DMS79 treated with DMSO at 0.1 percent for 48 hours (cell line): ENCODE results near the gene RDH5.

Experiments
- DNase-seq: peaks from one replicate; lab custom pipeline; 2025; lab: John Stamatoyannopoulos, UW

RDH5 gene

DNA sequence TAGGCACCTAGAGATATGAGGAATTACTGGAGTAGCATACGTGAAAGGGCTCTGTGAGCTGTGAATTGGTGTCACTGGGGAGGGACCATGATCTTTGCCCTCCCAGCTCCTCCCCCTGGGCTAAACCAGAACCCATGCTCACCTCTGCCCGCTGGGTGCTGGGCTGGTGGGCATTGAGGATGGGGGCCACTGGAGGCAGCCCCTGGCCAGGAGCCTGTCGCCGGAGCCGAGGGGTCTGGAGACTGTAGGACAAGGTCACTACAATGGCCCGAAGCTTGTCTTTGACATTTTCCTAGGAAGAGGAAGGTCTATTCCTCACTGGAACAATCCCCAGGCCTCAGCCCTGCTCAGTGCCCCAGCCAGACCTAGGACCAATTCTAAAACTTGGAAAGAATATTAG lies 24.1 kb upstream of the RDH5 start:
- DNase-seq: no peak

- DNase-seq: no peak
These were observed 23.3 kb upstream of the RDH5 start for GRCh38 chr12:55696796-55697462.

GRCh38 chr12:55697686-55698085 lies 22.5 kb upstream of the RDH5 start:
- DNase-seq: no peak

DNA sequence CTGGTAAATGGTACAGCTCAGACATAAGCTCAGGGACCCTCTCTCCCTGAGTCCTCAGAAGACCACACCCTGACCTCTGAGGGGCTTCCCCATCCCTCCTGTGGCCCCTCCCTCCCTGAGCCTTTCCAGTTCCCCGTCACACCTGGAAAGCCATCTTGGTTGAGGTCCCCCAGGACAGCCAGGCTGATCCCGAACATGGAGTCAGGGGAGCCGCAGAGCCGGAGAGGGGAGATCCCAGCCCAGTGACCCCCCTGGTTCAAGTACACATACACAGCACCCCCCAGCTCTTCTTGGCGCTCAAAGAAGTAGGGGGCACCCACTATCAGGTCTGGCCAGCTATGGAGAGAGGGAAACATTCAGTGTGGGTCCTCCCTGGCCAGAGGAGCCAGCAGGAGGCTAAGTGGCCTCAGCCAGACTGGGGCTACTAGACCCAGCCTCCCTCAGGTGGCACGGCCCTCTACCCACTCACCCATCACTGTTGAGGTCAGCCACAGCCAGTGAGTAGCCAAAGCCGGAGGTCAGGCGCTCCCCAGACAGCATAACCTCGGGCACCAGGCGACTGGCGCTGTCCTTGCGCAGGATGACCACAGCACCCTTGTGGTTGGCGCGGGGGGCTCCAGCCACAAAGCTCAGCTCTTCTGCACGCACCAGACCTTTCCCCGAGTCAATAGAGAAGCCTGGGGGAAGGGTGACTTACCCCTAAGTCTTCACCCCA lies 21.8 kb upstream of the RDH5 start:
- no peak for DNase-seq

DNA sequence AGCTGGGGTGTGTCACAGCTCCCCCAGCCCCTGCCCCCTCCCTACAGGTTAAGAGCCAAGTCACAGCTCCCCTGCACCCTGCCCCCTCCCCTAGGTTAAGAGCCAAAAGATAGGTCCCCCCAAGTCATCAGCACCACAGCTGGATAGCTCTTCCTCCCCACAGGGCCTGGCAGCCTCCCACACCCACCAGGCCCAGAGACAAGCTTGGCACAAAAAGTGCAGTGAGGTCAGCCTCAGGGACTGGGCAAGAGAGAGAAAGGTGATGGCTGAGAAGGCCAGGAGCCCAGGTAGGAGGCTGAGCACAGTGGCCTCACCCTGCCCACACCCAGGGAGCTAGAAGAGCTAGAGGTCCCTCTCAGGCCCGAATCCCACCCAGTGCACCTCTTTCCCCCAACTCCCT lies 21.2 kb upstream of the RDH5 start:
- no peak for DNase-seq

DNA sequence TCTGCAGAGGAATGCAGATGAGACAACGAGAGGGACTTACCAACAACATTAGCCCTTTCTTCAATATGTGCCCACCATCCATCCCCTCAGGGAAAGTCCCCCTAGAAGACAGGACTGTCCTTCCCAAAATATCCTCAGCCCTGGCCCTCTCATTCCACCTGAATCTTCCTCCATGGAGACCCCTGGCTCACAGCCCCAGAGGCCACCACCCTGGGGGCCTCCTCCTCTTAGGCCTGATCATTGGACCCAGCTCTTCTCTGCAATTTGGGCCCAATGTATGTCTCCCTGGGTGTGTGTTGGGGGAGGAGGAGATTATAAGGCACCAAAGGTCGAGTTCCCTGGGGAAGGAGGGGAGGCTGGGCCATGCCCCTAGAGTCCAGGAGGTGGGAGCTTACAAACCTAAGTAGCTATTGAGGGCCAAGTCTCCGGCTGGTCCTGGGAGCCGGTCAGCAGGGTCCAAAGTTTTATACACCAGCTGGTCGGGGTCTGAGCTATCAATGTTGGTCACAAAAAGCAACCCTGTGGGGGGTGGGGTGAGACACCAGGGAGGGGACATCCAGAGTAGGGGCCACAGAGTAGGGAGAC lies 20.6 kb upstream of the RDH5 start:
- DNase-seq: no peak

DNA sequence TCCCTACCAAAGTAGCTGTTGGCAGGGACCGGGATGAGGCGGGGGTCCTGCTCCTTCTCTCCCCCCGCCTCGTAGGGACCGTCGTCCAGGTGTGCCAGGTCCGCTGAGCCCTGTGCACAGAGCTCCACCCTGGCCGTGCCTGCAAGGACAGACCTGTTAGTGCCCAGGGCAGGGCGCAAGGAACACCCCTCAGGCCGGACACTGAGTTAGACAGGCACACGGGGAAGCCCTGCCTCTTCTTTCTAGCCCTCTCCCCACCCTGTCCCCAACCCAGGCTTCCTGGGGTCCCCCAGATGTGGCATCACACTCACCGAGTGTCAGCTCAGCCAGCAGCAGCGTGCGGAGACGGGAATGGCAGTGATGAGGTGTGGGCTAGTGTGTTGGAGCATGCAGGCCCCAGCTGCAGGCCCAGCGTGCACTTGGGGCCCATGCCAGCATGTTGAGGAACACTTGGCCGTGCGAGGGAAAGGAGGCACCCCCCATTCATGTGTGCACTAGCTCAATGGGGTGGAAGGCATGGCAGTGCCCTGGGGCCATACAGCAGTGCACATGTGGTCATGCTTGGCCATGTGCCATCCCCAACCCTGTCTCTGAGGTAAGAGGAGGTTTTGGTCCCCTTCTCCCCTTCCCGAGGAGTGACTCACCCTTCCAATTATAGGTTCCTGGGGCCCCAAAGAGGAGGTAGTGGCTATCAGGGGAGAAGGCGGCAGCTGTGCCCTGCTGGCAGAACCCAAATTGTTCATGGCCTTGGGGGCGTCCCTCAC lies 19.8 kb upstream of the RDH5 start:
- DNase-seq: no peak

- no peak for DNase-seq
These were observed 17.3 kb upstream of the RDH5 start for GRCh38 chr12:55702861-55703260.

GRCh38 chr12:55703288-55703687 lies 16.9 kb upstream of the RDH5 start:
- DNase-seq: no peak

DNA sequence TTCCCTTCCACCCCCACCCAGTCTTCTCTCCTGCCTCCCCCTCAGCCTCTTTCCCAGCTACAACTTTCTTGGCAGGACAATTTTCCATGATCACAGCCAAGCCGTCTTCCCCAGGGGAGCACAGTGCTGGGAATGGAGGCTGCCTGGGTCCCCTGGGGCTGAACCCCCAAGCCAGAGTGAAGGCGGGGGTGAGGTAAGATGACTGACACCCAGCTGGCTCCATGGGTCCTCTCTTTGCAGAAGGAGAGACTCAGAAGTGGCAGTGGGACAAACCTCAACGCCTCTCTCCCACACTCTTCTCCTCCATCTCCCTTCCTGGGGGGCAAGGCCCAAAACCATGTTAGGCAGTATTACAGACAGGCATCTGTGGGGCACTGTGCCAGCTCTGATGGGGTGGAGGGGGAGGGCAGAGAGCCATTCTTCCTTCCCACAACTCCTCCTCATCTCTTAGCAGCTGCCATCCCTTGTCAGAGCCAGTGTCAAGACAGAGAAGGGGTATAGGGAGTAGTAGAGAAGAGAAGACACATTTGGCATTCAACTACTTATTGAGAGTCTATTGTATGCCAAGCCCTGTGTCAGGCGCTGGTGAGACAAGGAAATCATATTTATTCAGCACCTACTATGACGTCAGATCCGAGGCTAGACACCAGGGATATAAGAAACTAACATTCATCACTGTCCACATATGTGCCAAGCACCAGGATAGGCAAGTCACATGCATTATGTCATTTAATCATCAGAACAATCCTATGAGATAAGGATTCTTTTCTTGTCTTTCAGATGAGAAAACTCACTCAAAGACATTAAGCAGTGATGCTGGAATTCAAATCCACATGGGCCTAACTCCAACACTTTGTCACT lies 16.1 kb upstream of the RDH5 start:
- no peak for DNase-seq

DNA sequence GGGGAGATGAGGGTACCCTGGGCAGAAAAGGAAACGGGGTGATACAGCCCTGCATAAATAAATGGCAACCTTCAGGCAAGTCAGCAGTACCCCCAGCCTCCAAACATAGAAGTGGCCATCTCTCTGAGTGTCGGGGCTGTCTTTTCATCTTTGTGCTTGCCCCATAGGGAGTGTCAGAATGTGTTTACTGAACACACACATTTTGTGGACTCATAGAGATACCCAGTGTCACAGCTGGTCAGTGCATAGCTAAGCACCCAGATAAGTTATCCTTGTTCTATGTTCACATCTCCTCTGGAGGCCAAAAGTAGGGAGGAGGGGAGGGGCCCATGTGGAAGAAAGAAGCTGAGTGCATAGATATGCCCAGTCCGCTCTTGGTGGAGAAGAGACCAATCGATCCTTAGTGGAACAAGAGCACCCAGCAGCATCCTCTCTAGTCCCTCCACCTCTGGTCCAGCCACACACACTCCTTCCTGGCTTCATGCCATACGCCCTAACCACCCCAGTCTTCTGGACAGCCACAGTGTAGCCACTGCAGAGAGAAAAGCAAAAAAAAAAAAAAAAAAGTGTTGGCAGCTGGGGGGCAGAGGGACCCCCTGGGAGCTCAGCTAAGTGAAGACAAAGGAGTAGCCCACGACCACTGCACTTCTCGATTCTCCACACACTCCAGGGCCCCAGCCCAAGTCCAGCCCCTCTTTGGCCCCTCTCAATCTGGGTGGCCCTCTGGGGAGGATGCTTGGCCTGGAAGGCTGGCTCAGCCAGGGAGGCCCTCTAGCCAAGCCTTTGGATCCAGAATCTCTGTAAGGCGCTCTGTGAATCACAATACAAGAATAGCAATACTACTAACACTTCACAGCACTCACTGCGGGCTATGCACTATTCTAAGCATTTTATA lies 15.1 kb upstream of the RDH5 start:
- no peak for DNase-seq

DNA sequence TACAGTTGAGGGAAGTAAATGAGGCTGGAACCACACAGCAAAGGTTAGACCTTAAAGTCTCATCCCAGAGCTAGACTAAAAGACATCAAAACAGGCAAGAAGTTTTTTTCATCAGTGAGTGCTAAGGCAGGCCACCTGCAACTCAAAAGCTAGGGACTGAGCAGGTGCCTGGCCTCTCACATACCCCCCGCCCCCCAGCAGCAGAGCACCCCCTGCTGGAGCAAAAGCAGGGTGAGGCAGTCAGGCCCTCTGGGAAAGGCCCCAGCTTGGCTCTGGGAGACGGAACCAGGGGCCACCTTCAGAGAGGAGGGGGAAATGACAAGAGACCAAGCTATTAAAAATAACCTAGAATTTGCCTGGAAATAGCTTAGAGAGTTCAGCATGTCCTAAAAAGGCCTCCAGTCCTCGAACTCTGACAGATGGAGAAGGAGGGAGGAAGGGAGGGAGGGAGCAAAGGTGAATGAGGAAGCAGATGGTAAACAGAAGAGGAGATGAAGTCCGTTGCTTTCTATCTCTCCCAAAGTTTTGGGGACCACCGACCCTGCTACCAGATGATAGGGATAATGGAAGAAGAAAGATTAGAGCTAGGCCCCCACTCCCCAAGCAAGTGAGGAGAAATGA lies 14.3 kb upstream of the RDH5 start:
- no peak for DNase-seq

DNA sequence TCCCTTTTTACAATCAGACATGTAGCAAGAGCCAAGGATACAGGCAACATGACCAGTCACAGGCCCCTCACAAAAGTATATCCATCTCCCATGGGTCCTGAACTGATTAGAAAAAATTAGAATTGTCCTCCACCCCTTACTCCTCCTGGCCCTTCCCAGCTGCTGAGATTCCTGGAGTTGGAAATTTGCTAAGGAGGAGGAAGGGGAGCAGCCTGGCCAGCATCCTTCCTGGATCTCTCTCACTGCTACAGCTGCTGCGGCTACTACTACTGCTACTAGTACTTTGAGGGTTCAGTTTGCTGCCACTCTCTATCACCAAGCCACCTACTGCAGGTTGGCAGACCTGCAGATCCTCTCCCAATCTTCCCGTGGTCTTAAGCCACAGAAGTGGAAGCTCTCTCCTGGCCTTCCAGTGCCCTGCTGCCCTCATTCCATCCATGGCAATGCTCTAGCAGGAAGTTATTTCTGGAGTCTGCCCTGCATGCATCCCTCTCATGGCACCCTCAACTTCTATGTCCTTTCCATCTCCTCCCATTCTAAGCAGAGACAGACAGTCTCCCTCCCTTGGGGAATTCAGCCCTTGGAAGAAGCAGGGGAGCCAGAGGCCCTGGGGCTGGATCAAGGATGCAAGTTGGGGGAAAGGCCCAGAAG lies 13.5 kb upstream of the RDH5 start:
- DNase-seq: no peak

- no peak for DNase-seq
These were observed 12.9 kb upstream of the RDH5 start for GRCh38 chr12:55707219-55707671.

- DNase-seq: peak; percentile 13
These were observed 12.1 kb upstream of the RDH5 start, which contains the start of gene ITGA7 for GRCh38 chr12:55707841-55708694. TSS of gene ITGA7 (minus strand) at chr12:55707904. CDS start at chr12:55707682, 222 bp downstream.

DNA sequence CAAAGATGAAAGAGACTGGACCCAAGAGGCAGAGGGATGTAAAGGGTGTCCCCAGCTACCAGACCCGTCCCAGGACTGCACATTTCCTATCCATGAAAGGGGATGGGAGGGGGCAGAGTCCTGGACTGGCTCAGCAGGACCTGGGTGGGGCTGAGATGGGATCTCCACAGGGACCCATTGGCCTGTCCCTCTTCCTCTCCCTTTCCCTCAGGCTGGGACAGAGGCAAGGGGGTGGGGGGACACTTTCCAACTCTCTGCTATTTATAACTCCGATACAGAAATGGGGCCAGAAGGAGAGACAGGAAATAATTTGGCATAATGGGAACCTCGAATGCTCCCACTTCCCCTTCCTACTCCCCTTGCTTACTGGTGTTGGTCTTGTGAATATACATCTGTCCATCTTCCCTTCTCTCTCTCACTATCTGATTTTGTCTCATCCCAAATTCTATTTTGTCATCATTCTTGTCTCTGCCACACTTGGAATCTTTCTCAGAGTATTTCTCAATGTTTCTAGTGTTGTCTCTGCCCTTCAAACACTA lies 11.4 kb upstream of the RDH5 start:
- DNase-seq: no peak

GRCh38 chr12:55711786-55712553 lies 8.2 kb upstream of the RDH5 start:
- DNase-seq: no peak
